SK-N-SH (cell line): ENCODE measurements around the gene VGLL3. TPM values are rescaled to one million over a fixed set of nuclear protein-coding genes. Genes with fewer than 3 reads are reported as not detected.

Experiments used
- CTCF ChIA-PET: fragments of 300-600, 350-600 bp; formaldehyde crosslinking; extraction: SDS; loops from one replicate; lab custom pipeline; 2021; lab: Yijun Ruan, JAX
- POLR2A ChIA-PET: fragments of 350-600 bp; sonication (Branson Sonifier 250); formaldehyde crosslinking; extraction: SDS; loops from one replicate; lab custom pipeline; 2020; ENCODE audit warnings: antibody characterized with exemption, inconsistent platforms; lab: Yijun Ruan, JAX
- DNase-seq: peaks from one replicate; pipeline ENCODE4 v3.0.0; 2012
- H2AFZ ChIP-seq: fragments of 200-600 bp; sonication (generic); 2 replicates; pipeline ENCODE4 v1.8.1; 2016; ENCODE audit warnings: antibody characterized with exemption, mild to moderate bottlenecking, low read depth
- H3F3A ChIP-seq: fragments of 200-600 bp; sonication (generic); replicated peaks from 2 replicates; pipeline ENCODE3; 2016; ENCODE audit warnings: antibody characterized with exemption, mild to moderate bottlenecking; ENCODE audit not compliant: insufficient read depth
- H3K27ac ChIP-seq, 2 experiments: fragments of 200-500 bp in 1 of 2; fragments of 200-600 bp in 1 of 2; sonication (Bioruptor generic) in 1 of 2; sonication (generic), shearing (Covaris generic) in 1 of 2; 2 replicates each; pipeline versions ENCODE4 v1.5.1 to v1.6.1; 2014 to 2016; ENCODE audit warnings: low read depth in 2 of 2, inconsistent platforms in 1 of 2, low read length in 1 of 2, mild to moderate bottlenecking in 1 of 2, mixed read lengths in 1 of 2
- H3K27me3 ChIP-seq: fragments of 200-600 bp; sonication (generic), shearing (Covaris generic); 2 replicates; pipeline ENCODE4 v1.6.1; 2016; ENCODE audit warnings: mixed run types; ENCODE audit not compliant: insufficient read depth
- H3K36me3 ChIP-seq, 2 experiments: fragments of 200-500 bp in 1 of 2; fragments of 200-600 bp in 1 of 2; sonication (Bioruptor generic) in 1 of 2; sonication (generic) in 1 of 2; replicated peaks in 1 of 2; 2 replicates each; pipeline versions ENCODE3 to v1.5.1; 2014 to 2016; ENCODE audit warnings: low read length in 1 of 2, mild to moderate bottlenecking in 1 of 2; ENCODE audit not compliant: insufficient read depth in 2 of 2, control insufficient read depth in 1 of 2
- H3K4me1 ChIP-seq, 2 experiments: fragments of 200-500 bp in 1 of 2; fragments of 200-600 bp in 1 of 2; sonication (Bioruptor generic) in 1 of 2; sonication (generic), shearing (Covaris generic) in 1 of 2; 2 replicates each; pipeline versions ENCODE4 v1.5.1 to v1.6.1; 2014 to 2016; ENCODE audit warnings: low read depth in 1 of 2, low read length in 1 of 2, mixed run types in 1 of 2; ENCODE audit not compliant: insufficient read depth in 2 of 2, control insufficient read depth in 1 of 2
- H3K4me2 ChIP-seq: fragments of 200-600 bp; sonication (generic), shearing (Covaris generic); 2 replicates; pipeline ENCODE4 v1.6.1; 2017; ENCODE audit warnings: mixed run types
- H3K4me3 ChIP-seq, 2 experiments: fragments of 200-500 bp in 1 of 2; fragments of 200-600 bp in 1 of 2; sonication (Bioruptor generic) in 1 of 2; sonication (generic), shearing (Covaris generic) in 1 of 2; 2 replicates each; pipeline versions ENCODE4 v1.5.1 to v1.8.1; 2014 to 2016; ENCODE audit warnings: low read depth in 2 of 2, inconsistent platforms in 1 of 2, low read length in 1 of 2, mild to moderate bottlenecking in 1 of 2, mixed read lengths in 1 of 2, moderate library complexity in 1 of 2
- H3K79me2 ChIP-seq: fragments of 200-600 bp; sonication (generic); 2 replicates; pipeline ENCODE4 v1.8.1; 2017; ENCODE audit warnings: mild to moderate bottlenecking; ENCODE audit not compliant: insufficient read depth
- H3K9ac ChIP-seq: fragments of 200-600 bp; sonication (generic); 2 replicates; pipeline ENCODE4 v1.6.1; 2017; ENCODE audit warnings: mixed run types
- H3K9me2 ChIP-seq: fragments of 200-600 bp; sonication (generic); 2 replicates; pipeline ENCODE4 v1.6.1; 2017; ENCODE audit warnings: mixed run types
- H3K9me3 ChIP-seq: fragments of 200-600 bp; sonication (generic); 2 replicates; pipeline ENCODE4 v1.6.1; 2017; ENCODE audit warnings: mixed run types, mild to moderate bottlenecking, moderate library complexity
- H4K20me1 ChIP-seq: fragments of 200-600 bp; sonication (generic); 2 replicates; pipeline ENCODE4 v1.6.1; 2017; ENCODE audit warnings: mild to moderate bottlenecking, mixed run types; ENCODE audit not compliant: insufficient read depth
- CHD2 ChIP-seq: fragments of 150-350 bp; IDR thresholded peaks from 2 replicates; pipeline ENCODE4 v1.6.1; 2018; ENCODE audit warnings: low read length; ENCODE audit not compliant: partially characterized antibody
- ELF1 ChIP-seq: IDR thresholded peaks from 2 replicates; pipeline ENCODE4 v1.4.0; 2012
- EP300 ChIP-seq, 2 experiments: IDR thresholded peaks; 2 replicates each; pipeline versions ENCODE4 v1.4.0 to v1.6.1; 2012; ENCODE audit warnings: borderline replicate concordance in 1 of 2, low read depth in 1 of 2, low read length in 1 of 2
- EZH2phosphoT487 ChIP-seq: fragments of 200-600 bp; sonication (generic); IDR thresholded peaks from 2 replicates; pipeline ENCODE4 v1.6.1; 2017; ENCODE audit warnings: low read depth, mixed run types, mild to moderate bottlenecking, antibody characterized with exemption, moderate library complexity, borderline replicate concordance
- FOSL2 ChIP-seq: IDR thresholded peaks from 2 replicates; pipeline ENCODE4 v1.4.0; 2012; ENCODE audit warnings: low read depth, mild to moderate bottlenecking, moderate library complexity, borderline replicate concordance
- FOXJ3 ChIP-seq: sonication (generic); formaldehyde crosslinking; IDR thresholded peaks from 2 replicates; pipeline ENCODE4 v1.5.1; 2020; ENCODE audit warnings: mild to moderate bottlenecking, missing genetic modification reagents
- FOXM1 ChIP-seq: IDR thresholded peaks from 2 replicates; pipeline ENCODE4 v1.4.0; 2012; ENCODE audit warnings: low read depth, mild to moderate bottlenecking
- GATA2 ChIP-seq: sonication (generic); formaldehyde crosslinking; IDR thresholded peaks from 2 replicates; pipeline ENCODE4 v1.5.0; 2020; ENCODE audit warnings: mild to moderate bottlenecking, missing genetic modification reagents
- JUND ChIP-seq: IDR thresholded peaks from 2 replicates; pipeline ENCODE4 v1.4.0; 2012
- MEF2A ChIP-seq: IDR thresholded peaks from 2 replicates; pipeline ENCODE4 v1.4.0; 2012; ENCODE audit warnings: low read depth, borderline replicate concordance
- NFIC ChIP-seq: IDR thresholded peaks from 2 replicates; pipeline ENCODE4 v1.4.0; 2012; ENCODE audit warnings: borderline replicate concordance
- NRF1 ChIP-seq: IDR thresholded peaks from 2 replicates; pipeline ENCODE4 v1.6.1; 2012; ENCODE audit warnings: low read depth, mild to moderate bottlenecking, low read length
- RCOR1 ChIP-seq: fragments of 150-350 bp; IDR thresholded peaks from 2 replicates; pipeline ENCODE4 v1.6.1; 2017; ENCODE audit warnings: antibody characterized with exemption, low read length
- RFX5 ChIP-seq: IDR thresholded peaks from 2 replicates; pipeline ENCODE4 v1.6.1; 2012; ENCODE audit warnings: mild to moderate bottlenecking, improper control_type of control experiment, low read length
- TCF12 ChIP-seq: IDR thresholded peaks from 2 replicates; pipeline ENCODE4 v1.4.0; 2012
- TEAD4 ChIP-seq: IDR thresholded peaks from 2 replicates; pipeline ENCODE4 v1.4.0; 2012; ENCODE audit warnings: mild to moderate bottlenecking, borderline replicate concordance; ENCODE audit not compliant: insufficient read depth
- WGBS: methylation state at CpG from one replicate; pipeline ENCODE4 v1.1.6; 2017; ENCODE audit warnings: low lambda C conversion rate; 5-methylcytosine and 5-hydroxymethylcytosine counted together
- polyA plus RNA-seq, 3 experiments: library from polyadenylated mRNA; depleted of rRNA; stranded (reverse); fragments of >200 nt; gene quantifications; 2 replicates each; pipeline ENCODE4 v1.2.3, GENCODE V29; 2012
- TF ChIP-seq, protein P1 (sequence below): IDR thresholded peaks from 2 replicates; pipeline ENCODE4 v1.4.0; 2012; ENCODE audit warnings: low read depth
- TF ChIP-seq, protein P2 (sequence below): IDR thresholded peaks from 2 replicates; pipeline ENCODE4 v1.6.1; 2012; ENCODE audit warnings: mild to moderate bottlenecking, low read depth, low read length, moderate library complexity
- TF ChIP-seq, protein P3 (sequence below): IDR thresholded peaks from 2 replicates; pipeline ENCODE4 v1.4.0; 2012; ENCODE audit warnings: low read depth, borderline replicate concordance
- TF ChIP-seq, protein P4 (sequence below): fragments of 200-600 bp; sonication (generic); IDR thresholded peaks from 2 replicates; pipeline ENCODE4 v1.6.1; 2017; ENCODE audit warnings: antibody characterized with exemption, mild to moderate bottlenecking, moderate library complexity
- TF ChIP-seq, protein P5 (sequence below): fragments of 150-350 bp; IDR thresholded peaks from 2 replicates; pipeline ENCODE4 v1.6.1; 2016; ENCODE audit warnings: mild to moderate bottlenecking, low read depth, low read length

Gene VGLL3
- polyA plus RNA-seq, 1 of the 3 experiments (the other 2 are of a cell fraction), result not detected

DNA sequence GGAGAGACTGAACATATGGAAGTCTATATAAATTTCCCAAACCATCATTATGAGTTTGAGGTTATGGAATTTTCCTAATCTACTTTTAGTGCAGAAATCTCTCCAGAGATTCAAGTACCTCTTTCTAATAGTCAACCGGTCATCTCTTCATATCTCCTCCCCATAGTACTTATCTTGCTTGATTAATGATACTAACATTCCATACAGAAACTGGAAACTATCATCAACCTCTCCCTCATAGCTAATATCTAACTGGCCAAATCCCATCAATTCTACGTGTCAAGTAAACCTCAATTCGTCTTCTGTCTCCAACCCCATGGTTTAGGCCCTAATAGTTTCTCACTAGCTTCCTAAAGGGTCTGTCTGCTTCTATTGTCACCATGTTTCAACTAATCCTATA, 44.4 kb upstream of the VGLL3 start:
- TF ChIP-seq ELF1 (no peak), RFX5 (no peak), NRF1 (no peak), MEF2A (no peak), TEAD4 (no peak)
- TF ChIP-seq, protein P1, sequence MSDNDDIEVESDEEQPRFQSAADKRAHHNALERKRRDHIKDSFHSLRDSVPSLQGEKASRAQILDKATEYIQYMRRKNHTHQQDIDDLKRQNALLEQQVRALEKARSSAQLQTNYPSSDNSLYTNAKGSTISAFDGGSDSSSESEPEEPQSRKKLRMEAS, result no peak
- H3K9ac ChIP-seq, result no peak overlapping the region
- CTCF ChIA-PET, result no interaction called here
- H3K9me2 ChIP-seq, result no peaks in the 10 kb centered on the region
- 6% methylated on average over 3 of the region's 3 CpGs for WGBS
- no peak overlapping the region for H3K27ac ChIP-seq
- no peaks in the 10 kb centered on the region for H3K9me3 ChIP-seq
- no peaks in the 10 kb centered on the region for H3K36me3 ChIP-seq
- H3K27me3 ChIP-seq, result no peaks in the 10 kb centered on the region
- no peak overlapping the region for H3K4me2 ChIP-seq
- H3K79me2 ChIP-seq, result no peaks in the 10 kb centered on the region
- POLR2A ChIA-PET, result no interaction called here
- no peaks in the 10 kb centered on the region for H3K4me1 ChIP-seq
- H2AFZ ChIP-seq, result no peak overlapping the region
- no peak for DNase-seq
- H4K20me1 ChIP-seq, result no peaks in the 10 kb centered on the region
- no peak overlapping the region for H3K4me3 ChIP-seq
- H3F3A ChIP-seq, result no peaks in the 10 kb centered on the region

DNA sequence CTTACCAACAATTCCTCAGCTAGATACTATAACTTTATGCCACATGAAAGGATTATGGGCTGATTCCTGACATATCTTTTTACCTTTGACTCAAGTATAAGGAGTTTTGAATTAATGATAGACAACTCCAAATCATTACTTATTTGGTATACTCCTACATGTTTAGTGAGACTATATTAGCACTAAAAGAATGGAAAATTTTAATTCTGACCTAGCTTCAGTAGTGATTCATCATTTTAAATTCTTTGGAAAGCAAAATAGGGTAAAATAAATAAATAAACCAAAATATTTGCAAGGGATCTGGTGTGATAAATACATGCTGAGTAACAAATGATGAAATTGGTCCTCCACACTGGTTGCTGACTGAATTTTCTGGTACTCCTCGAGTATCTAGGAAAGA, 42.3 kb upstream of the VGLL3 start:
- WGBS, result 0% methylated on average over 1 of the region's 1 CpG
- Histone ChIP-seq H4K20me1 (no peaks in the 10 kb centered on the region), H3K4me2 (no peak overlapping the region), H3K9me3 (no peaks in the 10 kb centered on the region), H3K4me1 (no peaks in the 10 kb centered on the region), H3K4me3 (no peak overlapping the region), H3K9me2 (no peaks in the 10 kb centered on the region), H3K27me3 (no peaks in the 10 kb centered on the region), H2AFZ (no peak overlapping the region), H3K79me2 (no peaks in the 10 kb centered on the region), H3K27ac (no peak overlapping the region), H3K36me3 (no peaks in the 10 kb centered on the region), H3F3A (no peaks in the 10 kb centered on the region), H3K9ac (no peak overlapping the region)
- no peak for DNase-seq
- ChIA-PET POLR2A (no interaction called here), CTCF (no interaction called here)
- TF ChIP-seq EP300 (IDR thresholded peaks at IDR 0.05; ENCODE audit: borderline replicate concordance in 1 of 2, low read depth in 1 of 2, low read length in 1 of 2) (no peak), NFIC (no peak), CHD2 (no peak), FOSL2 (no peak), TEAD4 (no peak), FOXM1 (no peak), GATA2 (CRISPR knock-in tag) (no peak), EZH2phosphoT487 (no peak), FOXJ3 (CRISPR knock-in tag) (no peak), TCF12 (no peak), JUND (no peak), RCOR1 (no peak)
- TF ChIP-seq, protein P2, sequence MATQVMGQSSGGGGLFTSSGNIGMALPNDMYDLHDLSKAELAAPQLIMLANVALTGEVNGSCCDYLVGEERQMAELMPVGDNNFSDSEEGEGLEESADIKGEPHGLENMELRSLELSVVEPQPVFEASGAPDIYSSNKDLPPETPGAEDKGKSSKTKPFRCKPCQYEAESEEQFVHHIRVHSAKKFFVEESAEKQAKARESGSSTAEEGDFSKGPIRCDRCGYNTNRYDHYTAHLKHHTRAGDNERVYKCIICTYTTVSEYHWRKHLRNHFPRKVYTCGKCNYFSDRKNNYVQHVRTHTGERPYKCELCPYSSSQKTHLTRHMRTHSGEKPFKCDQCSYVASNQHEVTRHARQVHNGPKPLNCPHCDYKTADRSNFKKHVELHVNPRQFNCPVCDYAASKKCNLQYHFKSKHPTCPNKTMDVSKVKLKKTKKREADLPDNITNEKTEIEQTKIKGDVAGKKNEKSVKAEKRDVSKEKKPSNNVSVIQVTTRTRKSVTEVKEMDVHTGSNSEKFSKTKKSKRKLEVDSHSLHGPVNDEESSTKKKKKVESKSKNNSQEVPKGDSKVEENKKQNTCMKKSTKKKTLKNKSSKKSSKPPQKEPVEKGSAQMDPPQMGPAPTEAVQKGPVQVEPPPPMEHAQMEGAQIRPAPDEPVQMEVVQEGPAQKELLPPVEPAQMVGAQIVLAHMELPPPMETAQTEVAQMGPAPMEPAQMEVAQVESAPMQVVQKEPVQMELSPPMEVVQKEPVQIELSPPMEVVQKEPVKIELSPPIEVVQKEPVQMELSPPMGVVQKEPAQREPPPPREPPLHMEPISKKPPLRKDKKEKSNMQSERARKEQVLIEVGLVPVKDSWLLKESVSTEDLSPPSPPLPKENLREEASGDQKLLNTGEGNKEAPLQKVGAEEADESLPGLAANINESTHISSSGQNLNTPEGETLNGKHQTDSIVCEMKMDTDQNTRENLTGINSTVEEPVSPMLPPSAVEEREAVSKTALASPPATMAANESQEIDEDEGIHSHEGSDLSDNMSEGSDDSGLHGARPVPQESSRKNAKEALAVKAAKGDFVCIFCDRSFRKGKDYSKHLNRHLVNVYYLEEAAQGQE, result no peak
- TF ChIP-seq, protein P3, sequence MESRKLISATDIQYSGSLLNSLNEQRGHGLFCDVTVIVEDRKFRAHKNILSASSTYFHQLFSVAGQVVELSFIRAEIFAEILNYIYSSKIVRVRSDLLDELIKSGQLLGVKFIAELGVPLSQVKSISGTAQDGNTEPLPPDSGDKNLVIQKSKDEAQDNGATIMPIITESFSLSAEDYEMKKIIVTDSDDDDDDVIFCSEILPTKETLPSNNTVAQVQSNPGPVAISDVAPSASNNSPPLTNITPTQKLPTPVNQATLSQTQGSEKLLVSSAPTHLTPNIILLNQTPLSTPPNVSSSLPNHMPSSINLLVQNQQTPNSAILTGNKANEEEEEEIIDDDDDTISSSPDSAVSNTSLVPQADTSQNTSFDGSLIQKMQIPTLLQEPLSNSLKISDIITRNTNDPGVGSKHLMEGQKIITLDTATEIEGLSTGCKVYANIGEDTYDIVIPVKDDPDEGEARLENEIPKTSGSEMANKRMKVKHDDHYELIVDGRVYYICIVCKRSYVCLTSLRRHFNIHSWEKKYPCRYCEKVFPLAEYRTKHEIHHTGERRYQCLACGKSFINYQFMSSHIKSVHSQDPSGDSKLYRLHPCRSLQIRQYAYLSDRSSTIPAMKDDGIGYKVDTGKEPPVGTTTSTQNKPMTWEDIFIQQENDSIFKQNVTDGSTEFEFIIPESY, result no peak
- TF ChIP-seq, protein P4, sequence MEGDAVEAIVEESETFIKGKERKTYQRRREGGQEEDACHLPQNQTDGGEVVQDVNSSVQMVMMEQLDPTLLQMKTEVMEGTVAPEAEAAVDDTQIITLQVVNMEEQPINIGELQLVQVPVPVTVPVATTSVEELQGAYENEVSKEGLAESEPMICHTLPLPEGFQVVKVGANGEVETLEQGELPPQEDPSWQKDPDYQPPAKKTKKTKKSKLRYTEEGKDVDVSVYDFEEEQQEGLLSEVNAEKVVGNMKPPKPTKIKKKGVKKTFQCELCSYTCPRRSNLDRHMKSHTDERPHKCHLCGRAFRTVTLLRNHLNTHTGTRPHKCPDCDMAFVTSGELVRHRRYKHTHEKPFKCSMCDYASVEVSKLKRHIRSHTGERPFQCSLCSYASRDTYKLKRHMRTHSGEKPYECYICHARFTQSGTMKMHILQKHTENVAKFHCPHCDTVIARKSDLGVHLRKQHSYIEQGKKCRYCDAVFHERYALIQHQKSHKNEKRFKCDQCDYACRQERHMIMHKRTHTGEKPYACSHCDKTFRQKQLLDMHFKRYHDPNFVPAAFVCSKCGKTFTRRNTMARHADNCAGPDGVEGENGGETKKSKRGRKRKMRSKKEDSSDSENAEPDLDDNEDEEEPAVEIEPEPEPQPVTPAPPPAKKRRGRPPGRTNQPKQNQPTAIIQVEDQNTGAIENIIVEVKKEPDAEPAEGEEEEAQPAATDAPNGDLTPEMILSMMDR, result no peak
- TF ChIP-seq, protein P5, sequence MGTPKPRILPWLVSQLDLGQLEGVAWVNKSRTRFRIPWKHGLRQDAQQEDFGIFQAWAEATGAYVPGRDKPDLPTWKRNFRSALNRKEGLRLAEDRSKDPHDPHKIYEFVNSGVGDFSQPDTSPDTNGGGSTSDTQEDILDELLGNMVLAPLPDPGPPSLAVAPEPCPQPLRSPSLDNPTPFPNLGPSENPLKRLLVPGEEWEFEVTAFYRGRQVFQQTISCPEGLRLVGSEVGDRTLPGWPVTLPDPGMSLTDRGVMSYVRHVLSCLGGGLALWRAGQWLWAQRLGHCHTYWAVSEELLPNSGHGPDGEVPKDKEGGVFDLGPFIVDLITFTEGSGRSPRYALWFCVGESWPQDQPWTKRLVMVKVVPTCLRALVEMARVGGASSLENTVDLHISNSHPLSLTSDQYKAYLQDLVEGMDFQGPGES, result no peak
